Activated T-cell treated with anti-CD3 and anti-CD28 coated beads for 24 hours (primary cell): ENCODE data around the gene BABAM2.
"Not testable (repeated sequence)": the region's sequence is repeated elsewhere in the genome, so short reads cannot be mapped to it uniquely, and the experiment has no call there.

Experiments used
- DNase-seq: peaks from one replicate; pipeline ENCODE4 v3.0.0-alpha.2; 2020; ENCODE audit warnings: low read depth

The BABAM2 gene

DNA sequence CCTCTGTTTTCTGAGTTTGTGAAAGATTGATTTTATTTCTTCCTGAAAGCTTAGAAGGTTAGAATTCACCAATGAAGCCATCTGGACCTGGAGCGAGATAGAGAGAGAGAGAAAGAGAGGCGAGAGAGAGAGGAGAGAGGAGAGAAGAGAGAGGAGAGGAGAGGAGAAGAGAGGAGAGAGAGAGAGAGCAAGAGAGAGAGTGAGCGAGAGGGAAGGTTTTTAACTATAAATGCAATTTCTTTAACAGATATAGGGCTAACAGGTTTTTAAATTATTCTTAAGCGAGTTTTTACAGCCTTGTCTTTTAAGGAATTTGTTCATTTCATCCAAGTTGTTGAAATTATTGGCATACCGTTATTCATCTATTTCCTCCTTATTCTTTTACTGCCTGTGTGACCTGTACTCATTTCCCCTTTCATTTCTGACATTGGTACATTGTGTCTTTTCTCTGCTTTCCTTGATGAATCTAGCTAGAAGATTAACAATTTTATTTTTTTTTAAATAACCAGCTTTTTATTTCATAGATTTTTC lies 56.1 kb downstream of the BABAM2 start:
- no peak for DNase-seq

DNA sequence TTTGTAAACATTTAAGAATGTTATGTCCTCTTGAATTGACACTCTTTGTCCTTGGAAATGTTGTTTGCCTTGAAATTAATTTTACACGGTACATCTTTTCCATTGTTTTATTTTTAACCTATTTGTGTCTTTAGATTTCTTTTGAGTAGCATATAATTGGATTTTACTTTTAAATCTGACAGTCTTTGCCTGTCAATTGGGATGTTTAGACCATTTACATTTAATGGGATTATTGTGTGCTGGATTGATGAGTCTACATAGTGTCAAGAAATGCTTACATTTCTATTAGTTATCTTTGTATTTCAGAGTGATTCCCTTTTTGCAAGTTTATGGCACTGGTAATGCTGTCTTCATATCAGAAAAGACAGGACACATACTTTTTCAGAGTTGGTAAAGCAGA lies 61.5 kb downstream of the BABAM2 start:
- no peak for DNase-seq

DNA sequence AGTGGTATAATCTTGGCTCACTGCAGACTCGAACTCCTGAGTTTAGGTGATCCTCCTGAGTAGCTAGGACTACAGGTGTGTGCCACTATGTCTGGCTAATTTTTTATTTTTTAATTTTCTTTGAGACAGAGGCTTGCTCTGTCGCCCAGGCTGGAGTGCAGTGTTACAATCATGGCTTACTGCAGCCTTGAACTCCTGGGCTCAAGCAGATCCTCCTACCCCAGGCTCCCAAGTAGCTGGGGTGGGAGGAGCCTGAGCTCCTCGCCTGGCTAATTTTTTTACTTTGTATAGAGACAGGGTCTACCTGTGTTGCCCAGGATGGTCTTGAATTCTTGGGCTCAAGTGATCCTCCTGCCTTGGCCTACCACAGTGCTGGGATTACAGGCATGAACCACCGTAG lies 62.5 kb downstream of the BABAM2 start:
- no peak for DNase-seq

DNA sequence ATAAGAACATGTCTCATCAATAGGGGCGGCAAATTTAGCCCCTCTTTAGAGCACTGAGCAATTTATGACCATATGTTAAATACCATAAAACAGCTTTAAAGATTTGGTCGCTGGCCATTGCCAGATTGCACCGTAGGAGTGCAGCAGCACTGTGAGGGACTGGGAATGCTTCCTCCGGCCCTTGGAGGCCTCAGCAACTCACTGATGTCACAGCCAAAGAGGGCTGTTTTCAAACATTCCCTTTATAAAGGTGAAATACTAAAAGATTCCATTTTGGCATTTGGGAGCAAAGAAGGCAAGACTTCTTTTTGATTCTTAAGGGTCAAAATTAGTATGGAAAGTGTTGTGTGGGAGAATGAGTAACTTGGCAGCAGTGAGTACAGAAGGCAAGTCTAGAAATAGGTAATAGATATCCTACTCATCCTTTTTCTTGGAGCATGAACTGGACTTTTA lies 63.7 kb downstream of the BABAM2 start:
- DNase-seq = no peak

DNA sequence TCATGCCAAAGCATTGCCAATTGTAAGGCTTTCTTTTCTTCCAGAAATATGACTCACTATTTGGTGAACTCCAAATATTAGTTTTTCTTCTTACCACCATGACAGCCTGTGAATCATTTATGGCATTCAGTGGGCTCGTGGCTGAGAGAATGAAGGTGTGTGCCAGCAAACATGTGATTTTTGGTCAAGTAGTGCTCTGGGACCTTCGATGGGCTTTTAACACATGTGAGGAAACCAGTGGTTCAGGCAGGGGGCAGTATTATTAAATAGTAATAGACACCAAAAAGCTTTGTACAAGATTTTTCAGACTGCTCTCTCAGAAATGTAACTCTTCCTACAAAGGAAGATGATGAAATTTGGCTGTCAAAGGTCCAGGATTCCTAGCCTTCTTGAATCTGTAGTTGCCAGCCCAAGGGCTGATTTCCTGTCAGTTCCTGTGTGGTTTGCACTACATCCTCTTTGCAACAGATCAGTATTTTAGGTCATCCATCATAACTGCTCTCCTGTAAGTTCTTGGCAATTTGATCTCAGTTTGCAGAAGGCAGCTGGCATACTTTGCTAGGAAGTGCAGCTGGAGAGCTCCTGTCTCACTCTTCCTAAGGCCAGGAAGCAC lies 64.3 kb downstream of the BABAM2 start:
- peak; percentile 42 for DNase-seq

DNA sequence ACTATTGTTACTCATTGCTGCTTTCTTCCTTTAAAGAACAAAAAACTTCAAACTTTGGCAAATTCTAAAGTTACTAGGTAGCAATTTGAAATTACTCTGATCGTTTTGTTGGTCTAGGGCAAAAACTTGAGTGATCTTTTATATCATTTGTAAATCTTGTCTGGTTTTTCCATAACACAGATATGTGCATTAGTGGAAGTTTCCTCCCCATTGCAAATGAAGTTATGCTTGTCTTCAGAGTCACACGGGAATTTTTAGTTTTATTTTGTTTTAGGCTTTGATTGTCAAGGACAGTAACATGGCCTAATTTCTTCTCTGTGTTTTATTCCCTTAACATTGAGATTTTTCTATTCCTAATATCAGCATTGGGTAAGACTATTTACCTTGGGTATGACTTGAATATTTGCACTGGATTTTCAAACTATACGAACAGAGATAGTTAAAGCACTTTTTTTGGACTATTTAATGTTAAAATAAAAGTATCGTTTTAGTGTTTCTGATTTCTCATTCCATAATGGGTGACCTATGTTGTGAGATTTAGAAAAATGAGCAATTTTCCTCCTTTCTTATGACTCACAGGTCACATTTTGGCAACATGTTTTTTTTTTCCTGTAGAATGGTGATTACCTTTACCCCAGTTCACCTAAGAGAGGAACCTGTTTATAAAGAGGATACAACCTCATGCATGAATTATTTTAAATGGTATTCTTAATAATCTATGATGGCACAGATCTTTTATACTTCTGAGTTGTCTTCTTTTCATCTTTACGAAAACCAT lies 65.0 kb downstream of the BABAM2 start:
- DNase-seq = no peak

DNA sequence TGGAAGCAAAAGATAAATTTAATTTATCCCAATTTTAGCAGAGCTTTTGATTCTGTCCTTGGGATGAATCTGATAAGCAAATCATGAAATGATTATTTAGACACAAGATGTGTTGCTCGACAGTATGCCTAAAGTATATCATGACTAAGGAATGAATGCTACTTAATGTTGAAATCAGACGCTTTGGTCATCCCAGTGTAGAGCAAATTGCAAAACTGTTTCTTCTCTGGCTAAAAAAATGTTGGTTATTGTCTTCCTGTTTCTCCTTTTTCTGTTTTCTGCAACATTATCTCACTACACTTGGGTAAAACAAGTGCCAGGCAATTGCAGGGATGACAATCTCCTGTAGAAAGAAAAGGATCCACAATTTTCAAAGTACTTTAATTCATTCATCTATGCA lies 66.4 kb downstream of the BABAM2 start:
- DNase-seq = no peak

DNA sequence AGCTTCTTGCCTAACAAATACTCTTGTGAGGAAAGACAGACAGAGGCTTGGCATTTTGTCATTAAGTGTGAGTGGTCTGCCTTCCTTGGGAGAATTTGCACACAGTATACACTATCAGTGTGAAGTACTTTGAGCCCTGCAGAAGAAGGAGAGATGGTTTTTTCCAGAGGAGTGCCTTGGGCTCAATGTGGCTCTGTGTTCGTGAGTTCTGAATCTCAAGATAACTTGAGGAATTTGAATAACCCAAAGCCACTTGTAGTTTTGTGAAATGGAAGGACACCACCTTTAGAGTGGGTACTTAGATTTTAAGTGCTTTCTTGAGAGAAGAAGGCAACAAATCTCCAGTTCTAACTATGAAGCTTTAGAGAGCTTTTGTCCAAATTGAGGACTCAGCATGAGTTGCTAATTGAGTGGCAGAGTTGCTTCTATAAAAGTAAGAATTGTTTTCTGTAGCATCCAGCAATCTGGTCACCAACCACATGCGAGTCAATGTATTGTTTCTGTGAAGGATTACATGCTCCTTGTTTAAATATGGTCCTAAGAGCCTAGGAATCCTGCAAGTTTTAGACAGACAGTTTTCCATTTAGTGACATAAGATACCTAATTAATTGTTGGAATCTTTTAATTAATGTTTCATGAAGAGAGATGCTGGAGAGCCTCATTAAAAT lies 68.3 kb downstream of the BABAM2 start:
- DNase-seq = no peak

DNA sequence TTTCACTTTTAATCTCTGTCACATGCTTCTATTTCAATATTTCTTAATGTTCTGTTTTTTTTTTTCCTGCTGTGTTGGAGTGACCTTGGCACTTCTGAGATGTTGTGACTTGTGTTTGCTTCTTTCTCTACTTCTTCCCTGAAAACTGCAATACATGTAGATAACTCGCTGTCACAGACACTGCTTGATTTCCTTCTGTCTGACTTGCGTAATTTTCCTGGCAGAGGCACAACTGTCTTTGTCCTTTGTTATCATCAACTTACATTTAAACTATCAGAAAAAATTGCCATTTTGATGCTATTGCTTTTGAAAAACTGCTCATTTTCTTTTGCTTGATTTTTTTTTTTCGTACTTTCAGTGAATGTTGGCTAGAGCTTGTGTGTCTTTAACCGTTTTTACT lies 69.0 kb downstream of the BABAM2 start:
- no peak for DNase-seq

DNA sequence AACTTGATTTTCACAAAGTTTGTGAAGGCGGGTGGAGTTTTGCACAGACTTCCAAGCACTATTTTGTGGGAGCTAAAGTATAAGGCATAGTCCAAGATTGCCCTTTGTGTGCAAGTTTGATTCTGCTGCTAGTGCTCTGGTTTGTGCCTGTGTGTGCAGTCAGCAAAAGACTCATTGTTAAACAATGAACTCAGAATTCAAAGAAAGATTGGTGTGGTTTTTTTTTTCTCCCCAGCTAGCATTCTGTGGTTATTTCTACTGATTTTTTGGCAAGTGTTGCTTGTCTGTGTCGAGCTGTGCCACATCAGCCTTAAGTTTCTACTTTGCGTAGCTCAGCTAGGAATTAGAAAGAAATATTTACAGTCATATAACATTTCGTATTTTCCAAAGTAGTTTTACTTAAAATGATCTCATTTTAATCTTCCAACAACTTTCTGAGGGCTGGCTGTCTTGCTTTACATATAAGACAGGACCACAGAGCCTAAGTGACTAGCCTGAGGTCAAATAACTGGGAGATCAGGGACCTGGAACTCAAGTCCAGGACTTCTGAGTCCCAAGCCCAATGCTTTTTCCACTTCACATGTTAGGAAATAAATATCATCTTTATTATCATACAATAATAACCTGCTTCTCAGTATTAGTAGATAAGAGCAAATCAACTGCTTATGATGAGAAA lies 69.8 kb downstream of the BABAM2 start:
- DNase-seq = no peak

DNA sequence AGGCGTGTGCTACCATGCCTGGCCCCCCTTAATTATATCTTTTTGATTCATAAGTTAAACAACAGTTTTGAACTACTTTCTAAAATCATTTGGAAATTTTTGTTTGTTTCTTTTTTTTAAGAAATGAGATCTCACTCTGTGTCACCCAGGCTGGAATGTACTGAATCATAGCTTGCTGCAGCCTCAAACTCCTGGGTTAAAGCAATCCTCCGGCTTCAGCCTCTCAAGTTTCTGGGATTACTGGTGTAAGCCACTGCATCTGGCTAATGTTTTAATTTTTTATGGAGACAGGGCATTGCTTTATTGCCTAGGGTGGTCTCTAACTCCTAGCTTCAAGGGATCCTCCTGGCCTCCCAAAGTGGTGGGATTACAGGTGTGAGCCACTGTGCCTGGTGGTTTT lies 71.5 kb downstream of the BABAM2 start:
- DNase-seq = no peak

DNA sequence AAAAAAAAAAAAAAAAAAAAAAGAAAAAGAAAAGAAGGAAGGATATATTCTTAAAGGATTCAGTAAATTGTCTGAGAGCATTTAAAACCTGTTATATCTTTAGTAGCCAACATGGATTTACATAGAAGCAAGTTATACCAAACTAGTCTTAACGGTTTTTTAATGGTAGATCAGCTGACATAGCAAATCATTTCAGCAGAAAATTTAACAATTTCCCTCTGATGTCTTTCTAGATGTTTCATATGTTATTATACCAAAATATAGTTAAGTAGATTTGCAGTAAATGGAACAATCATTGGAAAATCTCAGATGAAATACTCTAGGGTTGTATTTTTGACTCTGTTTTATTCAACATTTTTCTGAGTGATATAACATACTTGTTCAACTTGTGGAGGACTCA lies 72.9 kb downstream of the BABAM2 start:
- no peak for DNase-seq

DNA sequence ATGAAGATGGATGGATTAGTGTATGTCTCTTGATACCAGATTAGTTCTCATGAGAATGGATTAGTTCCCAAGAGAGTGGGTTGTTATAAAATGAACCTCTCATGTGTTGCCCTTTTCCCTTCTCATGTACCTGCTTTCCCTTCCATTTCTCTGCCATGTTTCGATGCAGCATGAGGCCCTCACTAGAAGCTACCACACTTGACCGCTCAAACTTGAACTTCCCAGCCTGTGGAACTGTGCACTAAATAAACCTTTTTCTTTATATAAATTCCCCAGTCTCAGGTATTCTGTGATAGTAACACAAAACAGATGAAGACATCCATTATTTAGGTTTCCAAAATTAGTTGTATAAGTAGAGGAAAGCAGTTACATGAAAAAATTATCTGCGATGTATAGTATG lies 73.5 kb downstream of the BABAM2 start:
- DNase-seq = no peak

DNA sequence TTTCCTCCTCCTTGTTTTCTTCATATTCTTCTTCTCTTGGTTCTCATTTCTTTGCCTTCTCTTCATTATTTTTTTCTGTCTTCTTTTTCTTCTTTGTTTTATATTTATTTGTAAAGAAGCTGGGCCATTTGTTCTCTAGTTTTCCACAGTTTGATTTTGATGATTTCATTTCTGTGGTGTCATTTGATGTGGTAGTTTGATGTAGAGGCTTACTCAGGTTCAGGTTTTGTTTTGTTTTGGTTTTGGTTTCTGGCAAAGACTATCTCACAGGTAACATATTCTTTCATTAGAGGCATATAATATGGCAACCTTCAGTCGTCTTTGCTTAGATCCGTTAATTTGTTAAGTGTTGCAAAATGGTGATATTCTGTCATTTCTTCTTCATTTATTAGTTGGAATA lies 75.3 kb downstream of the BABAM2 start:
- DNase-seq = no peak

DNA sequence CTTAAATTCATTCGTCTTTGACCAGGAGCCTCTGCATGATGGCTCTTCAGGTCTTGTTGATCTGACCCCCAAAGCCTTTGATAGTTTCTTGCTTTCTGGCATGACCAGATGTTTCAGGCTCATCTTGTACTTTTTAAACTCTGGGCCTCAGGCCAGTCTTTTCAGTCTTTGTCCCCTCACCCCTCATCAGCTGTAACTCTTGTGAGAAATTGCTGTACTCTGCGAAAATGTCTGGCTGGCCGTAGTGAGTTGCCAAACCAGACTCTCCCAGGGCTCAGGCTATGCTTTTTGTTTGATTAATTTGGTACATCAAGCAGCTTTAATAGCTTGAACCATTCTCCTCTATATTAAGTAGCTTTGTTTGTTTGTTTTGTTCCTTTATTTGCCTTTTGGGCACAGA lies 75.9 kb downstream of the BABAM2 start:
- DNase-seq = no peak

DNA sequence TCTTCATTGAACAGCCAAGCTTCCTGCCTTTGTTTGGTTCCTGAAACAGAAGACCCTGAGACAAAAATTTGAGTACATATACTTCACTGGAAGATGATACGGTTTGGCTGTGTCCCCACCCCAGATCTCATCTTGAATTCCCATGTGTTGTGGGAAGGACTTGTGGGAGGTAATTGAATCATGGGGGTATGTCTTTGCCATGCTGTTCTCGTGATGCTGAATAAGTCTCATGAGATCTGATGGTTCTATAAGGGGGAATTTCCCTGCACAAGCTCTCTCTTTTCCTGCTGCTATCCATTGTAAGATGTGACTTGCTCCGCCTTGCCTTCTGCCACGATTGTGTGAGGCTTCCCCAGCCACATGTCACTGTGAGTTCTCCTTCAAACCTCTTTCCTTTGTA lies 76.5 kb downstream of the BABAM2 start:
- DNase-seq = no peak

DNA sequence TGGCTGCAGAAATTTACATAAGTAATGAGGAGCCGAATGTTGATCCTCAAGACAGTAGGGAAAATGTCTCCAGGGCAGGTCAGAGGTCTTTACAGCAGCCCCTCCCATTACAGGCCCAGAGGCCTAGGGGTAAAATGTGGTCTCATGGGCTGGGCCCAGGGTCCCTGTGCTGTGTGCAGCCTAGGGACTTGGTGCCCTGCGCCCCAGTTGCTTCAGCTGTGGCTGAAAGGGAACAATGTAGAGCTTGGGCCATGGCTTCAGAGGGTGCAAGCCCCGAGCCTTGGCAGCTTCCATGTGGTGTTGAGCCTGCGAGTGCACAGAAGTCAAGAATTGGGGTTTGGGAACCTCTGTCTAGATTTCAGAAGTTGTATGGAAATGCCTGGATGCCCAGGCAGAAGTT lies 77.5 kb downstream of the BABAM2 start:
- DNase-seq = not testable (repeated sequence)

DNA sequence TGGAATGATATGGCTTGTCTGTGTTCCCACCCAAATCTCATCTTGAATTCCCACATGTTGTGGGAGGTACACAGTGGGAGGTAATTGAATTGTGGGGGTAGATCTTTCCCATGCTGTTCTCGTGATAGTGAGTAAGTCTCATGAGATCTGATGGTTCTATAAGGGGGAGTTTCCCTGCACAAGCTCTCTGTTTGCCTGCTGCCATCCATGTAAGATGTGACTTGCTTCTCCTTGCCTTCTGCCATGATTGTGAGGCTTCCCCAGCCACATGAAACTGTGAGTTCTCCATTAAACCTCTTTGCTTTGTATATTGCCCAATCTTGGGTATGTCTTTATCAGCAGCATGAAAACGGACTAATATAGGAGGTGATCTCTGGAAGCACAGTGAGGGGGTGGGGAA lies 78.4 kb downstream of the BABAM2 start:
- not testable (repeated sequence) for DNase-seq

DNA sequence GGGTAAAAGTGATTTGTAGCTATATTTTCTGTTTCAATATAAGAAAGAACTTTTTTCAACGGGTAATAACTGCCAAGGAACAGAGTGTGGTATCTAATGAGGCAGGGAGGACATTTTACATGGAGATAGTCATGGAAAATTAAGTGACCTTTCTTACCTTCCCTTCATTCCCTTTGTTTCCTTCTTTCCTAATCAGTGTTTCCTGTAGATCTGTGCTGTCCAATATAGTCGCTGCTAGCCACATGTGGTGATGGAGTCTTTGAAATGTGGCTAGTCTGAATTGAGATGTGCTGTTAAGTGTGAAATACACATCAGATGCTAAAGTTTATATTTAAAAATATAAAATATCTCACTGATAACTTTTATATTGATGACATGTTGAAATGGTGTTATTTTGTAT lies 81.8 kb downstream of the BABAM2 start:
- DNase-seq = no peak

DNA sequence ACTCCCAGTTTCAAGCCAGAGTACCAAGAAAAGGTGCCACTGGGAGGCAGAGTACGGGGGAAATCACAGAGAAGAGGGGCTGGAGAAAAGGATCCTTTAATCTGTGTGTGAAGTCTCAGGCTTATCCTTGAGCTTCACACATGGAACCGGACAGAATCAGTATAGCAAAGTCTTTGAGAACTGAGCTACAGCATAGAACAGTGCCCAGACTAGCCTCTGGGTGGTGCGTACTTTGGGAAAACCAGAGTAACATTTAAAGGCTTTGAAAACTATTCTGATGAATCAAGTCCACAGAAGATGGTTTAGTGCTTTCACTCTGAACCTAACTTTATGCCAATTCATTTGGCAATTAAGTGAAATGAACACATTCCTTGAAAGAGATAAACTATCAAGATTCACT lies 83.1 kb downstream of the BABAM2 start:
- no peak for DNase-seq

DNA sequence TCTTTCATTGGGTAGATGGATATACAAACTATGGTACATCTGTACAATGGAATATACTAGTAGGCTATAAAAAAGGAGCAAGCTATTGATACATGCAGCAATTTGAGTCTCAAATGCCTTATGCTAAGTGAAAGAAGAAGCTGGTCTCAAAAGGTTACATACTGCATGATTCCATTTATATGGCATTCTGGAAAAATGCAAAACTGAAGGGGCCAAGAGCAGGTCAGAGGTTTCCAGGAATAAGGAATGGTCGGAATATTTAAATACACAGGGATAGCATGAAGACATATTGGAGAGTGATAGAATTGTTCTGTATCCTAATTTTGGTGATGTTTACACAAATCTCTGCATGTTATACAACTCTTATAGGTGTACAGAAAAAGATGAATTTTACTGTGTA lies 85.8 kb downstream of the BABAM2 start:
- no peak for DNase-seq

DNA sequence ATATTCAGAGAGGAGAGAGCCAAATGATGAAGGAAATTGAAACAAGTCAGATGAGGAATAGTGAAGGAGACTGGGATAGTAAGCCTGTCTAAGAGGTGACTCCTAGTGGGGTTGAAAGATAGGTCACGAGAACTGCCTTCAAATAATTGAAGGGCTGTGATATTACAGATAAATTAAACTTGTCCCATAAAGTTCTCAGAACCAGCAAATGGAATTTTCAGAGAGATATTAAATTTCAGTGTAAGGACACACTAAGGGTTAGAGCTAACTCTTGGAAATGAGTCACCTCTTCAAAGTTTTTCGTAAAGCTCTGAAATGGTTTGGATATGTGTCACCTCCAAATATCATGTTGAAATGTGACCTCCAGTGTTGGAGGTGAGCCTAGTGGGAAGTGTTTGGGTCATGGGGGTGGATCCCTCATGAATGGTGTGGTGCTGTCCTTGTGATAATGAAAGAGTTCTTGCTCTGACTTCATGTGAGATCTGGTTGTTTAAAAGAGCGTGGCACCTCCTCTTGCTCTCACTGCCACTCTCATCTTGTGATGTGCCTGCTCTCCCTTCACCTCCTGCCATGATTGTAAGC lies 87.3 kb downstream of the BABAM2 start:
- no peak for DNase-seq
